GM12873 (cell line): Measurements from ENCODE around the gene FOXK2.

Source experiments
- TF ChIP-seq, protein P1 (sequence below): IDR thresholded peaks from 2 replicates; pipeline ENCODE4 v1.5.1; 2012; ENCODE audit warnings: low read depth, mild to moderate bottlenecking, moderate library complexity, low read length, control low read depth; ENCODE audit not compliant: insufficient read depth; ENCODE audit errors: missing control alignments

The FOXK2 gene

DNA sequence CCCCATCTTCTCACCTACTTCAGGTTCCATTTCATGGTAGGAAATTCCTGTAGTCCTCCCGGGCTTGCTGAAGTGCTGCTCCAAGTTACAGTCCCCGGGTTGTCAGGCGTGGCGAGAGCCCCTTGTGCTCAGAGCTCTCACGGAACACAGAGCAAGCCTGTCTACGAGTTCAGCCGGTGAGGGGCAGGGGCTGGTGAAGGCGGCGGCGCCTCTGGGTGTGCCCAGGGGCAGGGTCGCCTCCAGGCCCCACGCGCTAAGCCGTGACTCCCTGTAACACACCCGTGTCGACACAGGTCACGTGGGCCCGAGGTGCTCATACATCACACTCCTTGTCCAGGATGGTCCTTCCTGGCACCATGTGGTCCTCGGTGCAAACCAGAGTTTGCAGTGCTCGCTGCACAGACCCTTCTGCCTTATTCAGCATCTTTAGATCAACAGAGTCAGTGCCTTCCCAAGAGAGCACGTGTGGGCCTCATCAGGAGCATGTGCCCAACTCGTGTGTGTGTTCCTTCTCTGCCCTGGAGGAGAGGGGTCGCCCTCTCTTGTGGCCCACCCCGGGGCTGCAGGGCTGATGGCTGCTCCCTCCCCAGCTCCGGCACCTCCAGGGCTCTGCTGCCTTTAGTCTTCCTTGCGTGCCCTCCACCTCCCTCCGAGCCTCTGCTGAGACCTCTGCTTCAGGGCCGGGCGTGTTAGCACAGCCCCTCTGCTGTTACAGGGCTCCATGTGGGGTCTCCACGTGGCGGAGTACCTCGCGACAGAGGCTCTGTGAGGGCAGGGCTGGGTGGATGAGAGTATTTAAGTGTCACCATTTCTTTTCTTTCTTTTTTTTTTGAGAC is 77.5 kb downstream of the FOXK2 start:
- TF ChIP-seq, protein P1, sequence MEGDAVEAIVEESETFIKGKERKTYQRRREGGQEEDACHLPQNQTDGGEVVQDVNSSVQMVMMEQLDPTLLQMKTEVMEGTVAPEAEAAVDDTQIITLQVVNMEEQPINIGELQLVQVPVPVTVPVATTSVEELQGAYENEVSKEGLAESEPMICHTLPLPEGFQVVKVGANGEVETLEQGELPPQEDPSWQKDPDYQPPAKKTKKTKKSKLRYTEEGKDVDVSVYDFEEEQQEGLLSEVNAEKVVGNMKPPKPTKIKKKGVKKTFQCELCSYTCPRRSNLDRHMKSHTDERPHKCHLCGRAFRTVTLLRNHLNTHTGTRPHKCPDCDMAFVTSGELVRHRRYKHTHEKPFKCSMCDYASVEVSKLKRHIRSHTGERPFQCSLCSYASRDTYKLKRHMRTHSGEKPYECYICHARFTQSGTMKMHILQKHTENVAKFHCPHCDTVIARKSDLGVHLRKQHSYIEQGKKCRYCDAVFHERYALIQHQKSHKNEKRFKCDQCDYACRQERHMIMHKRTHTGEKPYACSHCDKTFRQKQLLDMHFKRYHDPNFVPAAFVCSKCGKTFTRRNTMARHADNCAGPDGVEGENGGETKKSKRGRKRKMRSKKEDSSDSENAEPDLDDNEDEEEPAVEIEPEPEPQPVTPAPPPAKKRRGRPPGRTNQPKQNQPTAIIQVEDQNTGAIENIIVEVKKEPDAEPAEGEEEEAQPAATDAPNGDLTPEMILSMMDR, result no peak

DNA sequence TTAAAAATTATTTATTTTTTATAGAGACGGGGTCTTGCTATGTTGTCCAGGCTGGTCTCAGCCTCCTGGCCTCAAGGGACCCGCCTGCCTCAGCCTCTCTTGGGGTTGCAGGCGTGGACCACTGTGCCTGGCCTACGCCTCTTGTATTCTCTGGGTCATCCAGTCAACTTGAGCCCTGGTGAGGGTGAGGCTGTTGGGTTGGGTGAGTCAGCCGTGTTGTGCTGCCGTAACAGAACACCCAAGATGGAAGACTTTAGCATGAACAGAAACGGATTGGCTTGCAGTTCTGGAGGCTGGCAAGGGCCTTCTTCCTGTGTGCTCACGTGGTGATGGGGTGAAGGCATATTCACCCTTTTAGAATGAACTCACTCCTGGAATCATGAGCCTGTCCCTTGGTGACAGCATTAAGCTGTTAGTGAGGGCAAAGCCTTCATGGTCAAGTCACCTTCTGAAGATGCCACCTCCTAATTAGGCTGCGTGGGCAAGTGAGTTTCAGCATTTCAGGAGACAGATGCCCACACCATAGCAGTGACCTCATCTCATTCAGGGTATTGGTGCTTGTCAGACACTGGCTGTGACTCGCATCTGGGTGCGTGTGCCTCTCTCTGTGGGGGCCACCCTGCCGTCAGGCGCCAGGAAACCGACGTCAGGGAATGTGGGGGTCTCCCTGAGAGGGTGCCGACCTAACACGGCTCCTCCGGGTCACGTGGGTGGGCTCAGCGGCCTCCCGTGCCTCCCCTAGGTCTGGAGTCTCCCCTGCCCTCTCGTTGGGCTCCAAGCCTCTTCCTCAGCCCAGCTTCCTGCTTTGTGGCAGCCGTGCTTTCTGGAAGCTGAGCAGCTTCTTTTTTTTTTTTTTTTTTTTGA is 79.0 kb downstream of the FOXK2 start:
- TF ChIP-seq, protein P1, result no peak

DNA sequence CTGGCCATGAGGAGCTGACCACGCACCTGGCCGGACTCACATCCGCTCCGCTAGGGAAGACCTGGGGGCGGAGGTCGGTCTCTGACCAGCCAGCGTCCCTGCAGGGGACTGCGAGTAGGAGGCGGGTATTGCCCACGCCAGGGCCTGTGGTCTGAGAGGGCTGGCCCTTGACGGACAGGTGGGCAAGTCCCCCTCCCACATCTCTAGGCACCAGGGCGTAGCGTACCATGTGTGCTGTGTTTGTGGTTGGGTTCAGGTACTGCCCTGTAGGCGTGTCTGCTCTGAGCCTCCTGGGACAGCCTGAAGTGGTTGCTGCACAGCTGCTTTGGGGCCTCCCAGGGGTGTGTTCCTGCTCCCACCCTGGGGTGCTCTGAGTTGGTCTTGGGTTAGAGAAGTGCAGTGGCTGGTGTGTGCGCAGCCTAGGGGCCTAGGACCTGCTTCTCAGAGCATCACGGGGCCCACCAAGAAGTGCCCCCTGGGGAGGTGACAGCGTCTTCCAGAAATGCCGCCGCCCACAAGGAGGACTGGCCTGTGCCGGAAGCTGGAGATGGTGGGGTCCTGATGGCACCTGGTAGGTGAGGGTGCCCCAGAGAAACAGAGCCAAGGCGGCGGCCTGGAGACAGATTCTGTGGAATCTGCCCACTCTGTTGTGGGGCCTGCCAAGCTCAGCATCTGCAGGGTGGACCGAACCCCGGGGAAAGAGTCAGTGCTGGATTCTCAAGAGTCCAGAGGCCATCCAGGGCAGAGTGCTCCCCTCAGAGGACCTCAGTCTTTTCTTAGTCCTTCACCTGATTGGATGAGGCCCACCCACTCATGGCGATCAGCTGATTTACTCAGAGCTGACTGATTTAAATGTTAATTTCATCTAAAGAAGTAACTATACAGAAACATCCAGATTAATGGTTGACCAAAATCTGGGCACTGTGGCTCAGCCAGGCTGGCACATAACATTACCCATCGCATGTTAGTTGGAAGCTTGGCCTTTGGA is 80.4 kb downstream of the FOXK2 start:
- TF ChIP-seq, protein P1, result no peak

DNA sequence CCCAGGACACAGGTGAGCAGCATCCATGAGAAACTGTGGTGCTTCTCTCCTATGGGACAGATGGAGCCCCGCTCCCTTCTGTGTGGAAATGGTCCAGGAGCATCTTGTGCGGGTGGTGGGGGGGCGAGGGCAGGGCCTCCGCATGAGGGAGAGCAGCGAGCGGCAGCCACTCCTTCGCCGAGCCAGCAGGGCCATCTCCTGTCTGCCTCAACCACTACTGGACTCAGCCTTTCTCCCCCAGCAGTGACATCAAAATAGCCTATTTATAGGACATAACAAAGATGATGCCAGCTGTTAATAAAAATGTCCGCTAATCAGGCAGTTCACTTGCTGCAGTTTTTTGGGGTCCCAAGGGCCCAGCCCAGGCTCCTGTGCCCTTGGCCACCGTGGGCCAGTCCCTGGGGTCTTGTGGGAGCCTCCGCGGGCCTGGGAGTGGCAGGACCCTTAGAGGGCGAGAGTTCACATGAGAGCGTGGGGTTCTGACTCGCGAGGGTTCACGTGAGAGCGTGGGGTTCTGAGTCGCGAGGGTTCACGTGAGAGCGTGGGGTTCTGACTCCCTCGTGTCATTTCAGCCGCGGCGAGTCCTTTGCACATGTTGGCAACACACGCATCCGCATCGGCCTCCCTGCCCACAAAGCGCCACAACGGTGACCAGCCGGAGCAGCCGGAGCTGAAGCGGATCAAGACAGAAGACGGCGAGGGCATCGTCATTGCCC is 81.4 kb downstream of the FOXK2 start:
- TF ChIP-seq, protein P1, result no peak

DNA sequence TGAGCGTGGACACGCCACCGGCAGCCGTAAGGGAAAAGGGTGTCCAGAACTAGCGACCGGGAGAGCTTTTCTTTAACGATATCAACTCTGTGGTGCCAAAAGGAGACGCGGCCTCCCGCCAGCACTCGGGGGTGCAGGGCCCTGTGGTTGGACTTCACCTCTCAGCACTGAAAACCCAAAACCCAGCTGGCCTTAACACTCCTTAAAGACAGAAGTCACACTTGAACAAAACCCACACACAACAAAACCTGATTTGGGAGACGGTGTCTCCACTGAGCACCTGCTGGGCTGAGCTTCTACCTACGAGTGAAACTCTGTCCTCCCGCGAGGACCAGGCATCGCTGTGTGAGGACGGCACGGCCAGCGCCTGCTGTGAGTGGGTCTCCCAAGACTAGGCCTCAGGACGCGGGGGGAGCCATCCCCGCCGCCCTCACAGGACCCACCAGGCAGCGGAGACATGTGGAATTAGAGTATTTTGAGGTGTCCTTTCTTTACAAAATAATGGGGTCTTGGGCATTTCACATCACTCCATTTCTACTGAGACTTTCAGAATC is 82.0 kb downstream of the FOXK2 start:
- TF ChIP-seq, protein P1, result no peak

DNA sequence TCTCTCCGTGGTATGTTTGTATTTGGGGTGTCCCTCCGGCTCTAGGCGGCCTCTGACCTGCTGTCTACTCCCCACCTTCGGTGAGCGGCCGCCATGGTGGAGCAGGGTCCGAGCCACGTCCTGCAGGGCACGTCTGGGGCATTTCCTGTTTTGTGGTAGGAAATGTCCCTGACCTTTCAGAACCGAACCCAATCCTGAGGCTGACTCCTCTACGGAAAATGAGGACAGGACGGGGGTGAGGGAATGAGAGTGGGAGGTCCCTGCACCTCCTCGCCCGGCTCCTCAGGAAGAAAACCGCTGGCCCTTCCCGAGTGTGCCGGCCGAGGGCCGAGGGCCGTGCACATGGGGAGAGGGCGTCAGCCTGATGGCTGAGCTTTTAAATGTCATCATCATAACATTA is 83.0 kb downstream of the FOXK2 start:
- TF ChIP-seq, protein P1, result no peak
